Heart left ventricle (tissue), 13 donors: ENCODE measurements around the gene RPL18A.
A peak's percentile ranks its signal among the peaks of the same experiment; 100 is the strongest.

Experiments used
- POLR2A ChIP-seq, 2 donors: fragments of 450-650 bp; IDR thresholded peaks; one replicate each; pipeline ENCODE4 v1.6.1; 2017; ENCODE audit warnings: antibody characterized with exemption in 2 of 2, mild to moderate bottlenecking in 2 of 2, moderate library complexity in 2 of 2
- TF ChIP-seq, protein P1 (sequence below), 12 donors: fragments of 200-600 bp; sonication (generic) in 4 of 12; IDR thresholded peaks; one replicate each; pipeline versions ENCODE4 v1.5.0 to v1.8.0; 2018 to 2022; ENCODE audit warnings: antibody characterized with exemption in 12 of 12, mild to moderate bottlenecking in 5 of 12
- donor health status: ischemic (EF 13 %, LVEDD 7.1; RV severe dilation, severe dysfunction).
- donor health status: DM: no; HTN: yes; CAD: no.
- donor health status: DM: no; HTN: no; CAD: no.
- donor health status: ischemic (EF 25% LVEDD 6.9; RV normal size, moderate dysfunction).
- donor health status: ischemic (EF 25% LVEDD 5.7; RV mildly dilated, moderate dysfunction).
- donor health status: ischemic (EF 35%, LVEDD 5.7; RV mildly dilated, moderate dysfunction).
- donor health status: nonischemic (EF 11% LVEDD 7.7; RV severe dilation, severe dysfunction).
- donor health status: DM: yes; HTN: yes; CAD: no.
- donor health status: PGD.
- donor health status: ischemic (EF 29% LVEDD 5.4; RV normal size, mild dysfunction).
- donor health status: nonischemic (EF 23%, LVEDD 6.1; RV moderate dilation, normal function).

DNA sequence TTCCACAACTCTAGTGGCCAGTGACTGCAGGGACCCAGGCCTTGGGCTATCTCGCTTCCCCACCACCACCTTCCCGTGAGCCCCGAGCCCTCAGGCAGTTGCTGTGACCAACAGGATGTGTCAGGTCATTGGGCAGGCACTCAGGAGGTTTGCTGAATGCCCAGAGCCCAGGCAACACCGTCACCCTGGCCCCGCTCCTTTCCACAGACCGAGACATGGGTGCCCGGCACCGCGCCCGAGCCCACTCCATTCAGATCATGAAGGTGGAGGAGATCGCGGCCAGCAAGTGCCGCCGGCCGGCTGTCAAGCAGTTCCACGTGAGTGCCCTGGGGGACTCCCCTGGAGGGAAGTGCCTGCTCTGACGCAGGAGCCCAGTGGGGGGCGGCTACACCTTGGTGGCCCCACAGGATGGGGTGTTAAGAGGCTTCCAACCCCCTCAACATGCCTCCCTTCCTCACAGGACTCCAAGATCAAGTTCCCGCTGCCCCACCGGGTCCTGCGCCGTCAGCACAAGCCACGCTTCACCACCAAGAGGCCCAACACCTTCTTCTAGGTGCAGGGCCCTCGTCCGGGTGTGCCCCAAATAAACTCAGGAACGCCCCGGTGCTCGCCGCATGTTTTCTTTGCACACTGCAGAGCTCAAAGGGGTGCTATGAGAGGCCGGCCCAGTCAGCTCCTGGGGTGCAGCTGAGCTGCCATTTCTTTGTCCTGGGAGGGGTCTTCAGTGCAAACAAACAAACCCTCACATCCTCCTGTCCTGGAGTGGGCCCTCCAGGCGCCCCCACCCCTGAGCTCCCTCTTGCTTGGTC lies 3.2 kb downstream of the RPL18A start:
- TF ChIP-seq, protein P1, sequence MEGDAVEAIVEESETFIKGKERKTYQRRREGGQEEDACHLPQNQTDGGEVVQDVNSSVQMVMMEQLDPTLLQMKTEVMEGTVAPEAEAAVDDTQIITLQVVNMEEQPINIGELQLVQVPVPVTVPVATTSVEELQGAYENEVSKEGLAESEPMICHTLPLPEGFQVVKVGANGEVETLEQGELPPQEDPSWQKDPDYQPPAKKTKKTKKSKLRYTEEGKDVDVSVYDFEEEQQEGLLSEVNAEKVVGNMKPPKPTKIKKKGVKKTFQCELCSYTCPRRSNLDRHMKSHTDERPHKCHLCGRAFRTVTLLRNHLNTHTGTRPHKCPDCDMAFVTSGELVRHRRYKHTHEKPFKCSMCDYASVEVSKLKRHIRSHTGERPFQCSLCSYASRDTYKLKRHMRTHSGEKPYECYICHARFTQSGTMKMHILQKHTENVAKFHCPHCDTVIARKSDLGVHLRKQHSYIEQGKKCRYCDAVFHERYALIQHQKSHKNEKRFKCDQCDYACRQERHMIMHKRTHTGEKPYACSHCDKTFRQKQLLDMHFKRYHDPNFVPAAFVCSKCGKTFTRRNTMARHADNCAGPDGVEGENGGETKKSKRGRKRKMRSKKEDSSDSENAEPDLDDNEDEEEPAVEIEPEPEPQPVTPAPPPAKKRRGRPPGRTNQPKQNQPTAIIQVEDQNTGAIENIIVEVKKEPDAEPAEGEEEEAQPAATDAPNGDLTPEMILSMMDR (IDR thresholded peaks at IDR 0.05): no peak
- peak in 1 of 2 donors; percentile 7 for TF ChIP-seq POLR2A (IDR thresholded peaks at IDR 0.05)
